SK-N-SH treated with all-trans-retinoic acid at 6 μM for 48 hours (cell line): ENCODE measurements around the gene ZFP36.

ENCODE experiments used
- ARNTL ChIP-seq: fragments of 450-650 bp; formaldehyde crosslinking; IDR thresholded peaks from 2 replicates; pipeline ENCODE4 v1.5.0; 2020; ENCODE audit warnings: low read depth, mild to moderate bottlenecking, moderate library complexity, borderline replicate concordance
- RARB ChIP-seq: fragments of 250-450 bp; sonication (Bioruptor Pico); IDR thresholded peaks from 2 replicates; pipeline ENCODE4 v1.8.0; 2021; ENCODE audit warnings: mild to moderate bottlenecking, moderate library complexity
- TOX ChIP-seq: fragments of 250-450 bp; sonication (Bioruptor Pico); IDR thresholded peaks from 2 replicates; pipeline ENCODE4 v1.8.0; 2021; ENCODE audit warnings: mild to moderate bottlenecking, moderate library complexity, borderline replicate concordance

GRCh38 chr19:39430675-39431593 is 24.3 kb downstream of the ZFP36 start:
- TF ChIP-seq ARNTL (no peak), RARB (CRISPR knock-in tag) (no peak), TOX (no peak)
